Endodermal cell (in vitro differentiated cells): Measurements from ENCODE around the gene NHP2. TPM values are rescaled to one million over a fixed set of nuclear protein-coding genes. Genes with fewer than 3 reads are reported as not detected.

ENCODE experiments used
- DNase-seq: peaks from one replicate; pipeline ENCODE4 v3.0.0-alpha.2; 2017
- H3K27ac ChIP-seq: 2 replicates; pipeline ENCODE4 v1.5.1; 2013; ENCODE audit warnings: mild to moderate bottlenecking, low read depth, low read length, moderate library complexity
- H3K27me3 ChIP-seq: 2 replicates; pipeline ENCODE4 v1.6.1; 2013; ENCODE audit warnings: mild to moderate bottlenecking, low read length, moderate library complexity; ENCODE audit not compliant: insufficient read depth, control insufficient read depth, poor library complexity, severe bottlenecking
- H3K36me3 ChIP-seq: 2 replicates; pipeline ENCODE4 v1.7.0; 2013; ENCODE audit warnings: mild to moderate bottlenecking, low read length, moderate library complexity; ENCODE audit not compliant: control insufficient read depth, insufficient read depth
- H3K4me1 ChIP-seq: one replicate; pipeline ENCODE4 v1.7.0; 2013; ENCODE audit warnings: low read length; ENCODE audit not compliant: control insufficient read depth, insufficient read depth
- H3K4me3 ChIP-seq: 2 replicates; pipeline ENCODE4 v1.5.1; 2013; ENCODE audit warnings: mild to moderate bottlenecking, low read length, moderate library complexity
- H3K9ac ChIP-seq: 2 replicates; pipeline ENCODE4 v1.6.1; 2013; ENCODE audit warnings: mild to moderate bottlenecking, low read length, moderate library complexity; ENCODE audit not compliant: poor library complexity, severe bottlenecking; ENCODE audit errors: extremely low read depth
- H3K9me3 ChIP-seq: 2 replicates; pipeline ENCODE4 v1.6.1; 2013; ENCODE audit warnings: mild to moderate bottlenecking, low read length, moderate library complexity; ENCODE audit not compliant: control insufficient read depth
- H3K27ac Mint-ChIP-seq: 2 replicates; pipeline ENCODE4 v1.8.0; 2020; ENCODE audit warnings: mixed read lengths
- H3K27me3 Mint-ChIP-seq: 2 replicates; pipeline ENCODE4 v1.8.0; 2021; ENCODE audit warnings: mild to moderate bottlenecking, mixed read lengths; ENCODE audit not compliant: insufficient read depth
- H3K36me3 Mint-ChIP-seq: 2 replicates; pipeline ENCODE4 v1.8.0; 2020; ENCODE audit warnings: low read depth, mixed read lengths
- H3K4me1 Mint-ChIP-seq: 2 replicates; pipeline ENCODE4 v1.8.0; 2020; ENCODE audit warnings: mixed read lengths
- H3K4me3 Mint-ChIP-seq: 2 replicates; pipeline ENCODE4 v1.8.0; 2020; ENCODE audit warnings: mild to moderate bottlenecking, moderate library complexity, mixed read lengths
- H3K9me3 Mint-ChIP-seq: 2 replicates; pipeline ENCODE4 v1.8.0; 2020; ENCODE audit warnings: mild to moderate bottlenecking, mixed read lengths
- CTCF ChIP-seq: fragments of 200-600 bp; sonication (generic); conservative IDR thresholded peaks from 2 replicates; pipeline ENCODE4 v1.5.0; 2021; ENCODE audit warnings: antibody characterized with exemption, mild to moderate bottlenecking
- WGBS, 2 experiments: methylation state at CpG; one replicate each; pipeline versions ENCODE4 v1.1.5 to v1.1.7; 2013; ENCODE audit warnings: missing lambda C conversion rate in 2 of 2, mixed read lengths in 1 of 2; ENCODE audit not compliant: insufficient coverage in 1 of 2, insufficient read length in 1 of 2; 5-methylcytosine and 5-hydroxymethylcytosine counted together
- total RNA-seq, 2 donors: library from RNA; stranded (reverse); fragmentation: NEBNext Ultra II Directional in 1 of 2; extraction: Animal tissue kit (Norgen Biotek cat#: 25700) in 1 of 2; gene quantifications; 2 replicates in 1 of 2; 3 replicates in 1 of 2; pipeline ENCODE4 v1.2.1, GENCODE V29; 2021

Gene NHP2
- total RNA-seq, 2 donors from 2014 or later = 174 to 176 TPM

- H3K4me1 Mint-ChIP-seq = peaks cover 27% of the 10 kb centered on the region
- TF ChIP-seq CTCF = peak; percentile 35
- WGBS, 2 experiments = 91 to 95% methylated on average over 8 of the region's 8 CpGs
- H3K27me3 Mint-ChIP-seq = no peaks in the 10 kb centered on the region
- peaks cover 7% of the 10 kb centered on the region for H3K9me3 Mint-ChIP-seq
- H3K9ac ChIP-seq = no peak overlapping the region
- no peaks in the 10 kb centered on the region for H3K36me3 ChIP-seq
- no peaks in the 10 kb centered on the region for H3K4me1 ChIP-seq
- H3K4me3 Mint-ChIP-seq = no peak overlapping the region
- no peak overlapping the region for H3K27ac Mint-ChIP-seq
- peaks cover 2% of the 10 kb centered on the region for H3K36me3 Mint-ChIP-seq
- H3K27ac ChIP-seq = no peak overlapping the region
- no peaks in the 10 kb centered on the region for H3K27me3 ChIP-seq
- H3K9me3 ChIP-seq = no peaks in the 10 kb centered on the region
- H3K4me3 ChIP-seq = no peak overlapping the region
- peak; percentile 63 for DNase-seq
These were observed 23.9 kb upstream of the NHP2 start for GRCh38 chr5:178177569-178177968.

- Histone ChIP-seq H3K9ac (no peak overlapping the region), H3K27me3 (no peaks in the 10 kb centered on the region), H3K27ac (no peak overlapping the region), H3K36me3 (no peaks in the 10 kb centered on the region), H3K4me3 (no peak overlapping the region), H3K4me1 (no peaks in the 10 kb centered on the region), H3K9me3 (no peaks in the 10 kb centered on the region)
- peaks cover 4% of the 10 kb centered on the region for H3K9me3 Mint-ChIP-seq
- H3K4me1 Mint-ChIP-seq = peaks cover 20% of the 10 kb centered on the region
- TF ChIP-seq CTCF = no peak
- 89 to 93% methylated on average over 5 to 6 of the region's 6 CpGs for WGBS, 2 experiments
- peaks cover 2% of the 10 kb centered on the region for H3K36me3 Mint-ChIP-seq
- H3K27me3 Mint-ChIP-seq = no peaks in the 10 kb centered on the region
- H3K4me3 Mint-ChIP-seq = no peak overlapping the region
- no peak overlapping the region for H3K27ac Mint-ChIP-seq
- peak; percentile 16 for DNase-seq
These were observed 23.1 kb upstream of the NHP2 start for GRCh38 chr5:178176791-178177190.

- Mint-ChIP-seq H3K4me3 (no peak overlapping the region), H3K9me3 (peaks cover 4% of the 10 kb centered on the region), H3K4me1 (peaks cover 10% of the 10 kb centered on the region), H3K27me3 (no peaks in the 10 kb centered on the region), H3K36me3 (peaks cover 2% of the 10 kb centered on the region), H3K27ac (no peak overlapping the region)
- H3K36me3 ChIP-seq = no peaks in the 10 kb centered on the region
- no peak overlapping the region for H3K9ac ChIP-seq
- no peak for TF ChIP-seq CTCF
- no peaks in the 10 kb centered on the region for H3K4me1 ChIP-seq
- H3K27me3 ChIP-seq = no peaks in the 10 kb centered on the region
- WGBS, 2 experiments = 96 to 100% methylated on average over 3 of the region's 3 CpGs
- H3K9me3 ChIP-seq = no peaks in the 10 kb centered on the region
- H3K27ac ChIP-seq = no peak overlapping the region
- no peak overlapping the region for H3K4me3 ChIP-seq
- no peak for DNase-seq
These were observed 20.8 kb upstream of the NHP2 start for GRCh38 chr5:178174456-178174855.
